ENCODE results near the gene KIF21A. TPM values are rescaled to one million over a fixed set of nuclear protein-coding genes. Genes with fewer than 3 reads are reported as not detected.

The KIF21A gene
- total RNA-seq, 1 donor from 2014 or later: 1.3 TPM

DNA sequence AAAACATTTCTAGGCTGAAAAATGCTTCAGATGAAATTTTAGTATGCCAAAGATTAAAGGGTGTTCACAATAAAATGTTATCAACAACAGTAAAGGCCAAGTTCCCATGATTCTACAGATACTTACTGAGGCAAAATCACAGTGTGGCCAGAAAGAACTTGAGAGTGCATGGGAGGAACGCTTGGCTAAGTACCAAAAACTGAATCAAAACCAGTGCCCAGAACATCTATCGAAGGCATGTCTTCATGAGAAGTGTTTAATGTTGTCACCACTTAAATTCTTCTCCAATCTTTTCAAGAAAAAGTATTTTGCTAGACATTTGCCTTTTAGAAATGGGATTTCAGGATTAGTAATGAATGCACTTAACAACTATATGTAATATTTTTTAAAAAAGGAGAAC lies 41.5 kb downstream of the KIF21A start:
- H3K4me1 ChIP-seq: no peaks in the 10 kb centered on the region
- no peak for DNase-seq (ENCODE audit: low spot score in 2 of 2)

DNA sequence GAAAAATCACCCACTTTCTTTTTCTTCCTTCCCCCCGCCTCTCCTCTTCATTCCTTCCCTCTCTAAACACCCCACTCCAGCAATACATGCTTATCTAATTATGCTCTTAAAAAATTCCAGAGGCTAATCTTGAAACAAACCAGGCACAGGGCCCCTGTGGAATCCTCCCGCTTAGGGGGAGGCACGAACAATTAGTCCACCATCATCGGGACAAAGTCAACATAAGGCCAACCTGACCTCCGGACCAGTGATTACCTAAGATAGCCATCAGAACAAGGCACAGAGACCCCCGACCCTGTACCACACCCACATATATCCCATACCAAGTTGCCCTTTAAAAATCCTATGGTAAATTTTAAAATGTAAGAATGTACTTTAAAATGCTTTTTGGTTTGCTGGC lies 47.1 kb downstream of the KIF21A start:
- DNase-seq (ENCODE audit: low spot score in 2 of 2): no peak
- no peak overlapping the region for H3K27ac ChIP-seq
- no peaks in the 10 kb centered on the region for H3K4me1 ChIP-seq
- H3K9me3 ChIP-seq: no peaks in the 10 kb centered on the region
- no peaks in the 10 kb centered on the region for H3K27me3 ChIP-seq
- intact Hi-C loops (cut with DNase I): no loop called here
- H3K36me3 ChIP-seq: no peaks in the 10 kb centered on the region
- TF ChIP-seq CTCF (IDR thresholded peaks at IDR 0.05): no peak
- no peak overlapping the region for H3K4me3 ChIP-seq

More for the DNA sequence above, 41.5 kb downstream of the KIF21A start:
- H3K36me3 ChIP-seq: no peaks in the 10 kb centered on the region
- H3K27ac ChIP-seq: no peak overlapping the region
- intact Hi-C loops (cut with DNase I): no loop called here
- H3K27me3 ChIP-seq: no peaks in the 10 kb centered on the region
- no peak for TF ChIP-seq CTCF (IDR thresholded peaks at IDR 0.05)
- no peaks in the 10 kb centered on the region for H3K9me3 ChIP-seq
- H3K4me3 ChIP-seq: no peak overlapping the region

DNA sequence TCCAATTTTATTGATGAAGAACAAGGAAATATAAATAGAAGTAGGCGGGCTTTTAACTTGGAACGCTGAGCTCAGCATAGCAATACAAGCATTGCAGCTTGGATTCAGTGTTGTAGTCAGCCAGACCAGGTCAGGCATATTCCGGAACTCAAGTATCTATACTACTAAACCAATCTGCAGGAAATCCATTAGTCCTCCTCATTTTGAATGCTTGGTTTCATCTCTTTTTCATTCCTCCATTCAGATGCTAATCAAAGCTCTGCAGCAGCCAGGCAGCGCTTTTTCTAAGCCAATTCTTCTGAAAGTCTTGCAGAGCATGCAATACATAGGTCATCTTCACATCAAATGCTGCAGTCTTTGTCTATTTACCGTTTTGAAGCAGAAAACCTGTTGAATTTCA lies 49.0 kb downstream of the KIF21A start:
- intact Hi-C loops (cut with DNase I): no loop called here
- no peak for DNase-seq (ENCODE audit: low spot score in 2 of 2)
- H3K36me3 ChIP-seq: no peaks in the 10 kb centered on the region
- TF ChIP-seq CTCF (IDR thresholded peaks at IDR 0.05): no peak
- no peaks in the 10 kb centered on the region for H3K9me3 ChIP-seq
- H3K27me3 ChIP-seq: no peaks in the 10 kb centered on the region
- no peak overlapping the region for H3K4me3 ChIP-seq
- H3K27ac ChIP-seq: no peak overlapping the region
- H3K4me1 ChIP-seq: no peaks in the 10 kb centered on the region

- H3K9me3 ChIP-seq: no peaks in the 10 kb centered on the region
- intact Hi-C loops (cut with DNase I): no loop called here
Measured at GRCh38 chr12:39393179-39393578, 49.7 kb downstream of the KIF21A start.

DNA sequence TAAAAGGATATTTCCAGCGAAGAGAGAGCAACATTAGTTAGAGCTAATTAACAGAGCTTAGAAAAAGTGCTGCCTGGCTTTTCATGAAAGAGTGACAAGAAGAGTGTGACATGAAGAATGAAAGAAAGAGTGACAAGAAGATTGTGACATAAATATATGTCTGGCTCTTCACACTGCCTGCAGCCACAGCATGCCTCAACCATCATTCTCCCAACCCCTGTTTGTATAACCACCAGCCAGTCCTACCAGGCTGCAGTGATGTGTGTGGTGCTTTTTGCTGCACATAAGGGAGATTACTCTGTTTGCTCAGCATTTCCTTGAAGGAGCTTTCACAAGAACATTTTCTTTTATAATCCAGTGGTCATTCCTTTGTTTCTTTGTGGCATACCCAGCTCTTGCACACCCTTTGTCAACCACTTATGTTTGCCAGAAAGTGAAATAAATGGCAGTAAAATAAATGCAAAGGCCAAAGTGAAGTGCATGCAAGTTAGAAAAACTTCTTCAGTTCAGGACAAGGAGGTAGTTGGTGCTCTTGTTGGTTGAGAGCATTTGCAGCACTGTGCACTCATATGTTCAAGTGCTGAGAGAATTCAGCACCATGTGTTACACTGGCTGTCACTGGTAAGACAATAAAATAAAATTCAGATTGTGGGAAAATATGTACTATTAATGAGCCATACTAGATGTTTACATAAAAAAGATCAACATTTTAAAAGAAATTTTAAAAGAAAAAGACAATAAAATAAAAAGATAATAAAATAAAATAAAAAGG lies 50.6 kb downstream of the KIF21A start:
- DNase-seq (ENCODE audit: low spot score in 2 of 2): no peak
- no peak overlapping the region for H3K27ac ChIP-seq
- no peaks in the 10 kb centered on the region for H3K36me3 ChIP-seq
- intact Hi-C loops (cut with DNase I): no loop called here
- H3K4me1 ChIP-seq: no peaks in the 10 kb centered on the region
- H3K4me3 ChIP-seq: no peak overlapping the region
- no peaks in the 10 kb centered on the region for H3K27me3 ChIP-seq
- TF ChIP-seq CTCF (IDR thresholded peaks at IDR 0.05): no peak
- H3K9me3 ChIP-seq: no peaks in the 10 kb centered on the region

More at GRCh38 chr12:39393179-39393578, 49.7 kb downstream of the KIF21A start:
- H3K36me3 ChIP-seq: no peaks in the 10 kb centered on the region
- no peak overlapping the region for H3K27ac ChIP-seq
- H3K27me3 ChIP-seq: no peaks in the 10 kb centered on the region
- H3K4me3 ChIP-seq: no peak overlapping the region
- TF ChIP-seq CTCF (IDR thresholded peaks at IDR 0.05): no peak
- H3K4me1 ChIP-seq: no peaks in the 10 kb centered on the region
- DNase-seq (ENCODE audit: low spot score in 2 of 2): no peak

Measured in ascending aorta (tissue), 2 donors.